Panc1 (cell line): ENCODE results near the gene OR10G2.

Source experiments
- POLR2AphosphoS5 ChIP-seq: IDR thresholded peaks from 2 replicates; pipeline ENCODE4 v1.6.1; 2012; ENCODE audit warnings: mild to moderate bottlenecking, low read depth, low read length, moderate library complexity
- SIN3A ChIP-seq: IDR thresholded peaks from 2 replicates; pipeline ENCODE4 v1.6.1; 2012; ENCODE audit warnings: low read depth, mild to moderate bottlenecking, low read length, moderate library complexity, borderline replicate concordance; ENCODE audit not compliant: insufficient read depth
- TF ChIP-seq, protein P1 (sequence below): fragments of 450-650 bp; IDR thresholded peaks from 2 replicates; pipeline ENCODE4 v1.5.1; 2017; ENCODE audit warnings: mild to moderate bottlenecking

DNA sequence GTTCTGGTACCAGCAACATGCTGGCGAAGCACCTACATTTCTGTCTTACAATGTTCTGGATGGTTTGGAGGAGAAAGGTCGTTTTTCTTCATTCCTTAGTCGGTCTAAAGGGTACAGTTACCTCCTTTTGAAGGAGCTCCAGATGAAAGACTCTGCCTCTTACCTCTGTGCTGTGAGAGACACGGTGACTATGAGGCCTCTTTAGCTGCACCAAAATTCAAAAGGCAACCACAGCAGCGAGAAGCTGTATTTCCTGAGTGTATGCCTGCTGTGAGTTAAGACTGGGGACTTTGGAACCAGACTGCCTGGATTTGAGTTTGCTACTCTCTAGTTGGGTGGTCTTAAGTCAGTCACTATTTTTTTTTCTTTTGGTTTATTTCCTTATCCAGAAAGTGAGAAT, 8.7 kb upstream of the OR10G2 start:
- TF ChIP-seq, protein P1, sequence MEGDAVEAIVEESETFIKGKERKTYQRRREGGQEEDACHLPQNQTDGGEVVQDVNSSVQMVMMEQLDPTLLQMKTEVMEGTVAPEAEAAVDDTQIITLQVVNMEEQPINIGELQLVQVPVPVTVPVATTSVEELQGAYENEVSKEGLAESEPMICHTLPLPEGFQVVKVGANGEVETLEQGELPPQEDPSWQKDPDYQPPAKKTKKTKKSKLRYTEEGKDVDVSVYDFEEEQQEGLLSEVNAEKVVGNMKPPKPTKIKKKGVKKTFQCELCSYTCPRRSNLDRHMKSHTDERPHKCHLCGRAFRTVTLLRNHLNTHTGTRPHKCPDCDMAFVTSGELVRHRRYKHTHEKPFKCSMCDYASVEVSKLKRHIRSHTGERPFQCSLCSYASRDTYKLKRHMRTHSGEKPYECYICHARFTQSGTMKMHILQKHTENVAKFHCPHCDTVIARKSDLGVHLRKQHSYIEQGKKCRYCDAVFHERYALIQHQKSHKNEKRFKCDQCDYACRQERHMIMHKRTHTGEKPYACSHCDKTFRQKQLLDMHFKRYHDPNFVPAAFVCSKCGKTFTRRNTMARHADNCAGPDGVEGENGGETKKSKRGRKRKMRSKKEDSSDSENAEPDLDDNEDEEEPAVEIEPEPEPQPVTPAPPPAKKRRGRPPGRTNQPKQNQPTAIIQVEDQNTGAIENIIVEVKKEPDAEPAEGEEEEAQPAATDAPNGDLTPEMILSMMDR = no peak
- no peak for TF ChIP-seq POLR2AphosphoS5
- TF ChIP-seq SIN3A = no peak
